Duodenal mucosa (tissue), 2 donors: Measurements from ENCODE around the gene R3HCC1L.

Experiments used
- H3K27ac ChIP-seq: one replicate; pipeline ENCODE4 v1.7.0; 2013; ENCODE audit warnings: low read depth, low read length
- H3K27me3 ChIP-seq, 2 donors: one replicate each; pipeline ENCODE4 v1.7.0; 2013; ENCODE audit warnings: low read length in 2 of 2, control low read depth in 1 of 2; ENCODE audit not compliant: insufficient read depth in 2 of 2, control insufficient read depth in 1 of 2
- H3K36me3 ChIP-seq, 2 donors: one replicate each; pipeline ENCODE4 v1.7.0; 2013; ENCODE audit warnings: low read length in 2 of 2, control low read depth in 1 of 2; ENCODE audit not compliant: insufficient read depth in 2 of 2, control insufficient read depth in 1 of 2
- H3K4me1 ChIP-seq, 2 donors: one replicate each; pipeline ENCODE4 v1.7.0; 2013; ENCODE audit warnings: low read length in 2 of 2, control low read depth in 1 of 2; ENCODE audit not compliant: insufficient read depth in 2 of 2, control insufficient read depth in 1 of 2
- H3K4me3 ChIP-seq, 2 donors: one replicate each; pipeline ENCODE4 v1.7.0; 2013; ENCODE audit warnings: low read length in 2 of 2, low read depth in 1 of 2
- H3K9ac ChIP-seq, 2 donors: one replicate each; pipeline ENCODE4 v1.7.0; 2013; ENCODE audit warnings: low read length in 2 of 2, low read depth in 1 of 2
- H3K9me3 ChIP-seq, 2 donors: one replicate each; pipeline ENCODE4 v1.7.0; 2013; ENCODE audit warnings: low read length in 2 of 2, control low read depth in 1 of 2; ENCODE audit not compliant: control insufficient read depth in 1 of 2

The R3HCC1L gene

GRCh38 chr10:98287321-98287720 is 152.9 kb downstream of the R3HCC1L start:
- Histone ChIP-seq H3K36me3 (no peaks in the 10 kb centered on the region), H3K4me3 (no peak overlapping the region), H3K27me3 (peaks cover 2 to 5% of the 10 kb centered on the region in 2 donors), H3K9me3 (no peaks in the 10 kb centered on the region), H3K27ac (no peak overlapping the region), H3K4me1 (no peaks in the 10 kb centered on the region), H3K9ac (no peak overlapping the region)

- no peak overlapping the region for H3K27ac ChIP-seq
- no peak overlapping the region for H3K9ac ChIP-seq
- no peaks in the 10 kb centered on the region for H3K9me3 ChIP-seq
- H3K36me3 ChIP-seq, result no peaks in the 10 kb centered on the region
- H3K4me3 ChIP-seq, result no peak overlapping the region
- peaks cover 5 to 10% of the 10 kb centered on the region in 2 donors for H3K27me3 ChIP-seq
- H3K4me1 ChIP-seq, result peaks cover 0 to 2% of the 10 kb centered on the region in 2 donors
Measured at GRCh38 chr10:98289802-98290209, 155.3 kb downstream of the R3HCC1L start.

GRCh38 chr10:98292971-98293370 is 158.5 kb downstream of the R3HCC1L start:
- H3K9ac ChIP-seq, result no peak overlapping the region
- H3K9me3 ChIP-seq, result no peaks in the 10 kb centered on the region
- H3K4me3 ChIP-seq, result no peak overlapping the region
- H3K27ac ChIP-seq, result no peak overlapping the region
- H3K36me3 ChIP-seq, result no peaks in the 10 kb centered on the region
- peaks cover 0 to 2% of the 10 kb centered on the region in 2 donors for H3K4me1 ChIP-seq
- peaks cover 5 to 10% of the 10 kb centered on the region in 2 donors for H3K27me3 ChIP-seq

- no peak overlapping the region for H3K27ac ChIP-seq
- peaks cover 5 to 10% of the 10 kb centered on the region in 2 donors for H3K27me3 ChIP-seq
- H3K9me3 ChIP-seq, result no peaks in the 10 kb centered on the region
- H3K4me1 ChIP-seq, result peaks cover 0 to 2% of the 10 kb centered on the region in 2 donors
- no peak overlapping the region for H3K9ac ChIP-seq
- no peaks in the 10 kb centered on the region for H3K36me3 ChIP-seq
- no peak overlapping the region for H3K4me3 ChIP-seq
Measured at GRCh38 chr10:98293550-98294269, 159.3 kb downstream of the R3HCC1L start.

- H3K9me3 ChIP-seq, result no peaks in the 10 kb centered on the region
- H3K4me3 ChIP-seq, result no peak overlapping the region
- peaks cover 5 to 10% of the 10 kb centered on the region in 2 donors for H3K27me3 ChIP-seq
- H3K27ac ChIP-seq, result no peak overlapping the region
- no peaks in the 10 kb centered on the region for H3K36me3 ChIP-seq
- no peak overlapping the region for H3K9ac ChIP-seq
- peaks cover 0 to 2% of the 10 kb centered on the region in 2 donors for H3K4me1 ChIP-seq
Measured at GRCh38 chr10:98294270-98294627, 159.8 kb downstream of the R3HCC1L start.
